Pancreas (tissue), 10 donors: ENCODE results near the gene HMCN1. TPM values are rescaled to one million over a fixed set of nuclear protein-coding genes. Genes with fewer than 3 reads are reported as not detected.

ENCODE experiments used
- ATAC-seq, 4 donors: fragments of 200-7000 bp; cut with Tn5 transposase; one replicate each; pipeline versions ENCODE4 v1.8.0 to v1.9.1; 2020; ENCODE audit warnings: mild to moderate bottlenecking in 4 of 4, moderate library complexity in 4 of 4
- DNase-seq, 6 donors: peaks; one replicate each; pipeline ENCODE4 v3.0.0-alpha.2; 2020
- FAIRE-seq: peaks from 2 replicates; lab custom pipeline; 2012; peaks lifted over from hg19 to GRCh38; lab: Jason Lieb, UNC
- H3K27ac ChIP-seq, 4 donors: fragments of 200-600 bp; sonication (generic); 1 replicate in 3 of 4; 2 replicates in 1 of 4; pipeline versions ENCODE4 v1.5.0 to v1.8.0; 2020
- H3K27me3 ChIP-seq, 4 donors: fragments of 200-600 bp; one replicate each; pipeline ENCODE4 v1.8.0; 2021
- H3K36me3 ChIP-seq, 3 donors: fragments of 200-600 bp; sonication (generic) in 1 of 3; one replicate each; pipeline versions ENCODE4 v1.5.0 to v1.8.0; 2020 to 2021
- H3K4me1 ChIP-seq, 3 donors: fragments of 200-600 bp; one replicate each; pipeline ENCODE4 v1.8.0; 2021
- H3K4me3 ChIP-seq, 4 donors: fragments of 200-600 bp; sonication (generic) in 2 of 4; one replicate each; pipeline versions ENCODE4 v1.5.0 to v1.8.0; 2020 to 2021
- H3K9me3 ChIP-seq, 4 donors: fragments of 200-600 bp; one replicate each; pipeline ENCODE4 v1.8.0; 2021
- WGBS, 2 donors: extraction: QIAGEN DNeasy Blood & Tissue Kit; methylation state at CpG; one replicate each; pipeline ENCODE4 v1.1.7; 2013; 5-methylcytosine and 5-hydroxymethylcytosine counted together
- intact Hi-C, 3 donors: fragments of 100-400 bp; cut with DNase I; formaldehyde crosslinking; loops; one replicate each; pipeline versions ENCODE4 v1.11.1 to v1.14.2; 2022
- polyA plus RNA-seq, 2 donors: library from polyadenylated mRNA; stranded (reverse); fragments of 200-250 nt; gene quantifications; one replicate each; pipeline ENCODE4 v1.2.3, GENCODE V29; 2013
- total RNA-seq, 6 donors: library from RNA; stranded (reverse); fragmentation: NEBNext Ultra II Directional in 4 of 6; extraction: Animal tissue kit (Norgen Biotek cat#: 25700) in 4 of 6; gene quantifications; one replicate each; pipeline versions ENCODE4 v1.2.1 to v1.2.4, GENCODE V29; 2021 to 2023
- TF ChIP-seq, protein P1 (sequence below), 4 donors: fragments of 200-600 bp; sonication (generic) in 3 of 4; IDR thresholded peaks; one replicate each; pipeline versions ENCODE4 v1.5.0 to v1.8.0; 2021; ENCODE audit warnings: antibody characterized with exemption in 4 of 4
- donor health status: healthy with polysubstance abuse.
- donor health status: DM: no; HTN: no; CAD: no; lungs with moderate emphysema.
- donor health status: DM: no; HTN: no; CAD: no.
- donor health status: control.
- donor health status: control.
- donor health status: Bipolar disorder and iron deficiency.
- donor health status: DM: yes; HTN: yes; CAD: no.
- donor health status: DM: no; HTN: no; CAD: no.
- donor health status: DM: no; HTN: no; CAD: no.
- donor health status: DM: yes; HTN: yes; CAD: no.

The HMCN1 gene
- total and polyA plus RNA-seq, 8 donors, result 0.19 to 4.8 (median 0.60) TPM

DNA sequence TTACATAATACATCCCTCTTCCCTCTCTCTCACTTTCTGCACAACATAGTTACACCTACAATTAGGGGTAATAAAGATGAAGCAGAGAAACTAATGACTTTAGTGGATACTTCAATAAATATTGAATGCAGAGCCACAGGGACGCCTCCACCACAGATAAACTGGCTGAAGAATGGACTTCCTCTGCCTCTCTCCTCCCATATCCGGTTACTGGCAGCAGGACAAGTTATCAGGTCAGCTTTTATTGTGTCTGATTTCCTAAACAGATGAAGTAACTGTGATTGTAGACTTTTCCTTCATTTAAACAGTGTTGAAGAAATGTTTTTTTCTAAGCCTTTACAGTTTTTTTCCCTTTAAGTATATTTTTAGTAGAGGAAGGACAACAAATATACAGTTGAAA is 359.2 kb downstream of the HMCN1 start:
- Histone ChIP-seq H3K36me3 (no peaks in the 10 kb centered on the region), H3K4me1 (no peaks in the 10 kb centered on the region), H3K27me3 (peaks cover 0 to 5% (median 0%) of the 10 kb centered on the region in 4 donors), H3K27ac (no peak overlapping the region), H3K4me3 (no peak overlapping the region), H3K9me3 (no peaks in the 10 kb centered on the region)
- TF ChIP-seq, protein P1, sequence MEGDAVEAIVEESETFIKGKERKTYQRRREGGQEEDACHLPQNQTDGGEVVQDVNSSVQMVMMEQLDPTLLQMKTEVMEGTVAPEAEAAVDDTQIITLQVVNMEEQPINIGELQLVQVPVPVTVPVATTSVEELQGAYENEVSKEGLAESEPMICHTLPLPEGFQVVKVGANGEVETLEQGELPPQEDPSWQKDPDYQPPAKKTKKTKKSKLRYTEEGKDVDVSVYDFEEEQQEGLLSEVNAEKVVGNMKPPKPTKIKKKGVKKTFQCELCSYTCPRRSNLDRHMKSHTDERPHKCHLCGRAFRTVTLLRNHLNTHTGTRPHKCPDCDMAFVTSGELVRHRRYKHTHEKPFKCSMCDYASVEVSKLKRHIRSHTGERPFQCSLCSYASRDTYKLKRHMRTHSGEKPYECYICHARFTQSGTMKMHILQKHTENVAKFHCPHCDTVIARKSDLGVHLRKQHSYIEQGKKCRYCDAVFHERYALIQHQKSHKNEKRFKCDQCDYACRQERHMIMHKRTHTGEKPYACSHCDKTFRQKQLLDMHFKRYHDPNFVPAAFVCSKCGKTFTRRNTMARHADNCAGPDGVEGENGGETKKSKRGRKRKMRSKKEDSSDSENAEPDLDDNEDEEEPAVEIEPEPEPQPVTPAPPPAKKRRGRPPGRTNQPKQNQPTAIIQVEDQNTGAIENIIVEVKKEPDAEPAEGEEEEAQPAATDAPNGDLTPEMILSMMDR (IDR thresholded peaks at IDR 0.05), result no peak
- intact Hi-C loops, result no loop called here
- 32 to 39% methylated on average over 2 of the region's 2 CpGs for WGBS, 2 donors
- FAIRE-seq (no peak), ATAC-seq (no peak), DNase-seq (no peak)

DNA sequence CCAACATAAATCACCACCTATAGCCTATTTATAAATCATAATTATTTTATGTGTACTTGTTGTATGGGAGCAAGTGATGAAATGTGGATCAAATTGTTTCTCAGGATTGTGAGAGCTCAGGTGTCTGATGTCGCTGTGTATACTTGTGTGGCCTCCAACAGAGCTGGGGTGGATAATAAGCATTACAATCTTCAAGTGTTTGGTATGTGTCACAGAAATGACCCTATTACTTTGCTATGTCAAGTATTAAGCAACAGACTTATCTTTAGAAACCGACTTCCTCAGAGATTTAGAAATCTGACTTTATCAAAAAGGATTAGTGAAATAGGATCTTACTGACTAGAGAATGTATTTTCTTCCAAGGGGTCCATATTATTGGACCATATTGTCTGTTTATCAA is 360.0 kb downstream of the HMCN1 start:
- ATAC-seq (no peak), DNase-seq (no peak), FAIRE-seq (no peak)
- no peaks in the 10 kb centered on the region for H3K4me1 ChIP-seq
- TF ChIP-seq, protein P1 (IDR thresholded peaks at IDR 0.05), result no peak
- no peaks in the 10 kb centered on the region for H3K36me3 ChIP-seq
- H3K27ac ChIP-seq, result no peak overlapping the region
- H3K27me3 ChIP-seq, result peaks cover 0 to 3% (median 0%) of the 10 kb centered on the region in 4 donors
- H3K9me3 ChIP-seq, result no peaks in the 10 kb centered on the region
- H3K4me3 ChIP-seq, result no peak overlapping the region
- WGBS, 2 donors, result 64 to 69% methylated on average over 2 of the region's 2 CpGs
- intact Hi-C loops, result no loop called here

DNA sequence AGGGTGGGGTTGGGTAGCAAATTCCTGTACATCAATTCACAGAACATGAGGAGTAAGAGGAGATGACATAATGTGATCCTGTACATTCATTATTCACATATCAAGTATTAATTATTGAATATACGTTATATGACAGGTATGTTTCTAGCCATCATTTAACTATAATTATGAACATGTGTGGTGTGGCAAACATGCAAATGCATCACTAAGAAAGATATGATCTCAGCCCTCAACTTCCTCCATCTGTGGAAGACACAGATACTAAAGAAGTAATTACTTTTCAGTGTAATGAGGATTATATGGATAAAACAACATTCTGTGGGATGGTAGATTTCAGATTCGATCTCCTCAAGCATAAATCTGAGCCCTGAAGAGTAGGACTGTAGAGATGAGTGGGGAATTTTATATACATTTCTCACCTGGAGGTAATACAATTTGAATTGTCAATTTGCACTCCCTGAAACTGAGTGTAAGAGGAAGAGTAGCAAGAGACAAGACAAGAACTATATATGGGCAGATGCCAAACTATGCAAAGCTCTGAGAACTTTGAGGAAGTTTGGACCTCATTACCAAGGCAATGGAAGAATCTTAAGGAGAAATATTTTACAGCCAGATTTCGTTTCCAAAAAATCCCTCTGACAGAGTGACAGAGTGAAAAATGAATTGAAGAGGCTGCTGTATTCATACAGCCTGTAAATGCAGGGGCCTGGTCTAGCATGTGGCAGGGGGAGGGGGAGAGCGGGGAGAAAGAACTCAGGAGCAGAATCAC is 365.3 kb downstream of the HMCN1 start:
- H3K4me3 ChIP-seq, result no peak overlapping the region
- ATAC-seq (no peak), DNase-seq (no peak), FAIRE-seq (no peak)
- intact Hi-C loops, result no loop called here
- H3K27me3 ChIP-seq, result no peaks in the 10 kb centered on the region
- TF ChIP-seq, protein P1 (IDR thresholded peaks at IDR 0.05), result no peak
- H3K9me3 ChIP-seq, result no peaks in the 10 kb centered on the region
- H3K36me3 ChIP-seq, result no peaks in the 10 kb centered on the region
- H3K4me1 ChIP-seq, result peaks cover 0 to 5% (median 0%) of the 10 kb centered on the region in 3 donors
- H3K27ac ChIP-seq, result no peak overlapping the region
- 64 to 66% methylated on average over 4 of the region's 4 CpGs for whole genome bisulfite sequencing, 2 donors

DNA sequence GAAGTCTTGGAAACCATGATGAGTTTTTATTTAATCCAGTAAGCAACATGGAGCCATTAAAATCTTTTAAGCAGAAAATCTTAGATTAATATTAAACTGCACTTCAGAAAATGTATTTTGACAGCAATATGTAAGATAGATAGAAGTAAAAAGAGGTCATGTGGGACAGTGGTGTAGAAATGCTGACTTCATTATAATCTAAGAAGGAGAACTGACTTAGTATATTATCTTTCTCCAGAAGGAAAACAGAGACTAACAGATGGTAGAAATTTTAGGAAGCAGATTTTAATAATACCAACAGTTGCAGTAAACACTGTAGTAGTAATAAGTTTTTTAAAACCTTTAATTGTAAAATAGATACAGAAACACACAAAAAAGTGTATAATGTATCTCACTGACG is 367.9 kb downstream of the HMCN1 start:
- no peak overlapping the region for H3K4me3 ChIP-seq
- no peak for ATAC-seq
- H3K36me3 ChIP-seq, result no peaks in the 10 kb centered on the region
- H3K27me3 ChIP-seq, result no peaks in the 10 kb centered on the region
- intact Hi-C loops, result no loop called here
- TF ChIP-seq, protein P1 (IDR thresholded peaks at IDR 0.05), result no peak
- no peaks in the 10 kb centered on the region for H3K9me3 ChIP-seq
- H3K27ac ChIP-seq, result peak overlapping the region in 1 of 4 donors; percentile 34
- FAIRE-seq, result no peak
- 57 to 69% methylated on average over 1 of the region's 1 CpG for WGBS, 2 donors
- peaks cover 0 to 5% (median 0%) of the 10 kb centered on the region in 3 donors for H3K4me1 ChIP-seq
- DNase-seq, result no peak

DNA sequence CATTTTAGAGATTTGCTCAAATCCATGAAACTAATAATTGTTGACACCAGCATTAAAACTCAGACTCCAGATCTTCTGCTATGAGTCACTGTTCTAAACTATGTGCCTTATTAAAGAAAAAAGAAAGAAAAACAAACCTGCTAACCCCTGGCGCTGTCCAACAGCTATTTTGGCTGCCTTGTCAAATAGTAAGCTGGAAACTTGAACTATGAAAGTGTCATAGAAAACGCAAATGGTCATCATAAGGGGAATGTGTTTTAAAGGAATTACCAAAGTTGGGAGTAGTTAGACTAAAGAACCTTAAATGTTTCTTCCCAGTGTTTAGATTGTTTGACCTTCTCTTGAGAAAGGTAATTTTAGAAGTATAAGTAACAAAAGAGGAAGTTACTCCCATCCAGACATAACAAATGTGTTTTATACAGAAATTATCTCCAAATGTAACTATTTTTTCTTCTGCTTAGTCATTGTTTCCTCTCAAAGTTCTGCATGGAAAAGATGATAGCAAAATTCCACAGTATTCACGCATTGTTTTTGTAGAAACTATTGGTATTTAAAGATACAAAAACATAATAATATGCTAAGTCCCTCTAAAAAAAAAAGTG is 368.5 kb downstream of the HMCN1 start:
- DNase-seq, result no peak
- Histone ChIP-seq H3K27me3 (no peaks in the 10 kb centered on the region), H3K27ac (peak overlapping the region in 1 of 4 donors; percentile 34), H3K36me3 (no peaks in the 10 kb centered on the region), H3K4me3 (no peak overlapping the region), H3K4me1 (peaks cover 0 to 5% (median 0%) of the 10 kb centered on the region in 3 donors), H3K9me3 (no peaks in the 10 kb centered on the region)
- ATAC-seq, result peak in 3 of 4 donors; percentile 37 to 59 (median 57)
- WGBS, 2 donors, result 37 to 44% methylated on average over 3 of the region's 3 CpGs
- intact Hi-C loops, result no loop called here
- TF ChIP-seq, protein P1 (IDR thresholded peaks at IDR 0.05), result no peak
- FAIRE-seq, result no peak
